Activated CD8-positive, alpha-beta memory T cell treated with anti-CD3 and anti-CD28 coated beads, Interleukin-2, amount 50 U/mL, for 24 hours (primary cell): ENCODE data around the gene GVQW3.

Experiments used
- DNase-seq: peaks from one replicate; pipeline ENCODE4 v3.0.0-alpha.2; 2020; ENCODE audit errors: extremely low read depth

The GVQW3 gene

DNA sequence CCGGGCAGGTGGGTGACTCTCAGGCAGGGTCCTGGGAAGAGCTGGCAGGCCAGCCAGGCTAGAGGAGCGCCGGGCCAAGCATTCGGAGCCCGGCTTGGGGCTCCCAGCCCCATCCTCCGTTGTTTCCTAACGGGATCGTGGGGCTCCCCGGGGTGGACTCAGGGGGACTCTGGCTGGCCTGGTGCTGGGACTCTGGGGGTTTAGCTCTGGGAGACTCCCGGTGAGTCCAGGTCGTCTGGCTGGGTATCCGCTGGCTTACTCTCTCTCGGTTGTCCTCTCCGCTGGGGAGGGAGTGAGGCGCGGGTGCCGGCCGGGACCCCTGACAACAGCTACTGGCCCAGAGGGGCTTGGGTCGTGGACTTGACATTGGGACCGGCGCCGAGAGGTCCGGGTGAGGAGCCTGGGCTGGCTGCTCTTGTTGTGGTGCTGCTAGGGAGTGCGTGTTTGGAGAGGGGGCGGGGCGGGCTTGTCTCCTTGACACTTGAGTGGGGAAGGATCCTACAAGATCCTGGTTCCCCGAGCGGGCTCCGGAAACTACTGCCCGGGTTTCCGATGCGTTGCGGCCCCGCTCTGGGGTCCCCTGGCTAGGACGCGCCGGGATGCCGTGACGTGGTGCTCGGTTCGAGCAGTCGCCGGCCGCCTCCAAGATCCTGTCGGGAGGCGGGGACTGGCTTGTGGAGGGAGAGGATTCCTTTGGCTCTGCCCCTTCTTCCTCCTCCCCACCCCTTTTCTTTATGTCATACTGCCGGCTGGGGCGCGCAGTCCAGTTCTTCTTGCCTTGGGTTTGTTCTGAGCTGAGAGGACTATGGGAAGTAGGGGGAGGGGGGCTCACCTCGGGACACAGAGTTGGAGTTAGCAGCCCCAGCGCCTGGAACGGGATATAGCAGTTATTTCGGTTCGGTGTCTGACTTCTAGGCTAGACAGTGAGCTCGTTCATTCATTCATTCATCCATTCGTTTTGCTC is 64.3 kb downstream of the GVQW3 start:
- peak; percentile 15 for DNase-seq

GRCh38 chr11:76448506-76448905 is 67.4 kb downstream of the GVQW3 start:
- DNase-seq = no peak

GRCh38 chr11:76453248-76453647 is 72.1 kb downstream of the GVQW3 start:
- no peak for DNase-seq

- DNase-seq = no peak
Measured at GRCh38 chr11:76455331-76455730, 74.2 kb downstream of the GVQW3 start.

- no peak for DNase-seq
Measured at GRCh38 chr11:76455931-76456330, 74.8 kb downstream of the GVQW3 start.

DNA sequence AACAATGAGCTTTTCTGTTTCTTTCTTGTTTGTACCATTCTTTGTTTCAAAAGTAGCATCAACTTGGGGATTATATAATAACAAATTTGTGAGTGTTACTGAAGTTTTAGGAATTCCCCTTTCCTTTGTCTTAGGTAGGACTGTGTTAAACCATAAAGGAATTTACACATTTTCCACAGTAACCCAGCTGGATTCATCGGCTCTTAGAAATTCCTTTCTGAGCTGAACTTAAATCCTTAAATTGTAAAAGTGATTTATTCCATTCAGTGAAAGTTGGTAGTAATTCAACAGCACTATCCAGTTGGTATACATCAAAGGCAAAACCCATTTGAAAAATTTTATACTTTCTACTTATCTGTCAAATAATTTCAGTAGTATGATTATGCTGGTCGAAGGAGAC is 75.4 kb downstream of the GVQW3 start:
- no peak for DNase-seq
